OCI-LY1 (cell line): Measurements from ENCODE around the gene GUK1.

Experiments used
- H2AFZ ChIP-seq: fragments of 200-600 bp; sonication (generic), shearing (Covaris generic); 2 replicates; pipeline ENCODE4 v1.6.0; 2014; ENCODE audit warnings: antibody characterized with exemption, mild to moderate bottlenecking, low read length
- H3F3A ChIP-seq: fragments of 200-600 bp; sonication (generic), shearing (Covaris generic); 2 replicates; pipeline ENCODE4 v1.6.0; 2014; ENCODE audit warnings: mild to moderate bottlenecking, antibody characterized with exemption, low read length, moderate library complexity; ENCODE audit not compliant: insufficient read depth
- H3K27ac ChIP-seq: fragments of 200-600 bp; sonication (generic); 2 replicates; pipeline ENCODE4 v1.5.1; 2014; ENCODE audit warnings: low read length, mixed run types, mild to moderate bottlenecking, low read depth; ENCODE audit not compliant: poor library complexity, severe bottlenecking
- H3K27me3 ChIP-seq: fragments of 200-600 bp; sonication (generic); 2 replicates; pipeline ENCODE4 v1.6.0; 2014; ENCODE audit warnings: antibody characterized with exemption, mild to moderate bottlenecking, low read length, moderate library complexity; ENCODE audit not compliant: insufficient read depth
- H3K36me3 ChIP-seq: fragments of 200-600 bp; sonication (generic); 2 replicates; pipeline ENCODE4 v1.6.1; 2014; ENCODE audit warnings: mild to moderate bottlenecking, antibody characterized with exemption, low read length, moderate library complexity, mixed read lengths; ENCODE audit not compliant: insufficient read depth
- H3K4me1 ChIP-seq: fragments of 200-600 bp; sonication (generic); 2 replicates; pipeline ENCODE4 v1.5.1; 2014; ENCODE audit warnings: mild to moderate bottlenecking, low read length, moderate library complexity; ENCODE audit not compliant: insufficient read depth, severe bottlenecking
- H3K4me2 ChIP-seq: fragments of 200-600 bp; sonication (generic), shearing (Covaris generic); 2 replicates; pipeline ENCODE4 v1.6.1; 2014; ENCODE audit warnings: low read length
- H3K4me3 ChIP-seq: fragments of 200-600 bp; sonication (generic); 2 replicates; pipeline ENCODE4 v1.5.1; 2014; ENCODE audit warnings: low read length, low read depth, mild to moderate bottlenecking, mixed read lengths; ENCODE audit not compliant: poor library complexity, severe bottlenecking
- H3K79me2 ChIP-seq: fragments of 200-600 bp; shearing (Covaris generic); 2 replicates; pipeline ENCODE4 v1.6.1; 2016; ENCODE audit warnings: mixed run types, low read length, mixed read lengths; ENCODE audit not compliant: insufficient read depth
- H3K9ac ChIP-seq: fragments of 200-600 bp; sonication (generic), shearing (Covaris generic); 2 replicates; pipeline ENCODE4 v1.6.1; 2014; ENCODE audit warnings: mild to moderate bottlenecking, low read length, mixed read lengths
- H3K9me2 ChIP-seq: fragments of 200-600 bp; sonication (generic), shearing (Covaris generic); 2 replicates; pipeline ENCODE4 v1.6.1; 2014; ENCODE audit warnings: low read depth, mild to moderate bottlenecking, low read length, mixed read lengths
- H3K9me3 ChIP-seq: fragments of 200-600 bp; shearing (Covaris generic); 2 replicates; pipeline ENCODE4 v1.6.1; 2014; ENCODE audit warnings: low read length, mixed read lengths
- H4K20me1 ChIP-seq: fragments of 200-600 bp; sonication (generic), shearing (Covaris generic); 2 replicates; pipeline ENCODE4 v1.6.0; 2016; ENCODE audit warnings: mild to moderate bottlenecking, low read length; ENCODE audit not compliant: insufficient read depth
- CTCF ChIP-seq: fragments of 200-600 bp; sonication (generic), shearing (Covaris generic); IDR thresholded peaks from 2 replicates; pipeline ENCODE4 v1.5.1; 2017; ENCODE audit warnings: mild to moderate bottlenecking, antibody characterized with exemption, low read length, moderate library complexity, mixed read lengths
- EZH2 ChIP-seq: fragments of 200-600 bp; sonication (generic), shearing (Covaris generic); IDR thresholded peaks from 2 replicates; pipeline ENCODE4 v1.8.0; 2017; ENCODE audit warnings: borderline replicate concordance, mixed run types, mild to moderate bottlenecking, antibody characterized with exemption, low read length, moderate library complexity, mixed read lengths

The GUK1 gene

DNA sequence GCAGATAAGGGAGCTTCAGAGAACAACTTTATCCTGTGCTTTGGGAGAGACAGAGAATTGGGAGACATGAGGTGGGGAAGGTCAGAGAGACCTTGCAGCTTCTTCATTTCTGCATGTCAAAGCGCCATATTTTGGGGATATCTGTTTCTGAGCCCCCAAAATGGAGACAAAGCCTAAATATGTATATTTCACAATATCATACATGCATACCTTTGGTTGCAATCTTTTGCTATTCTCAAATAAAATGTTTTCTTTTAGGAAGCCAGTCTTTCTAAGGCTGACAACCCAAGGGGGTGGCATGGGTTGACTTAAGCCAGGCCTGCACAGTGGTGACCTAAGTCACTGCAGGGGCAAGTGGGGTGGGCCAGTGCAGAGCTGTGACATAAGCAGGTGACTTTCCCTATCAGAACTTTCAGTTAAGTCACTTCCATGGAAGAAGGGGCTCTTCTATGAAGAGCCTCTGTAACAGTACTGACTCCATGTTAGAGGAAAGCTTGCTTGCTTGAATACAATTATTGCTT, 17.1 kb upstream of the GUK1 start:
- H3K4me2 ChIP-seq, result no peak overlapping the region
- no peaks in the 10 kb centered on the region for H3F3A ChIP-seq
- peaks cover 4% of the 10 kb centered on the region; the same call in 1 of the 2 replicates for H3K9me3 ChIP-seq
- TF ChIP-seq EZH2 (no peak), CTCF (no peak)
- no peak overlapping the region for H2AFZ ChIP-seq
- H3K9me2 ChIP-seq, result no peaks in the 10 kb centered on the region
- no peaks in the 10 kb centered on the region for H3K79me2 ChIP-seq
- H3K36me3 ChIP-seq, result no peaks in the 10 kb centered on the region
- no peaks in the 10 kb centered on the region for H4K20me1 ChIP-seq
- no peak overlapping the region for H3K27ac ChIP-seq
- H3K27me3 ChIP-seq, result no peaks in the 10 kb centered on the region
- H3K9ac ChIP-seq, result no peak overlapping the region
- no peak overlapping the region for H3K4me3 ChIP-seq
- peaks cover 4% of the 10 kb centered on the region for H3K4me1 ChIP-seq

- no peaks in the 10 kb centered on the region for H3K36me3 ChIP-seq
- no peaks in the 10 kb centered on the region for H4K20me1 ChIP-seq
- H3K27me3 ChIP-seq, result no peaks in the 10 kb centered on the region
- no peaks in the 10 kb centered on the region for H3F3A ChIP-seq
- no peak overlapping the region for H3K9ac ChIP-seq
- H3K4me1 ChIP-seq, result peaks cover 4% of the 10 kb centered on the region
- H3K27ac ChIP-seq, result no peak overlapping the region
- H3K9me2 ChIP-seq, result no peaks in the 10 kb centered on the region
- no peak overlapping the region for H2AFZ ChIP-seq
- H3K4me2 ChIP-seq, result no peak overlapping the region
- H3K9me3 ChIP-seq, result no peaks in the 10 kb centered on the region
- TF ChIP-seq EZH2, result no peak
- TF ChIP-seq CTCF, result no peak
- no peaks in the 10 kb centered on the region for H3K79me2 ChIP-seq
- H3K4me3 ChIP-seq, result no peak overlapping the region
Measured at GRCh38 chr1:228123505-228123904, 16.6 kb upstream of the GUK1 start.

GRCh38 chr1:228125185-228125584, 14.9 kb upstream of the GUK1 start:
- no peak overlapping the region for H3K27ac ChIP-seq
- no peak overlapping the region for H3K4me3 ChIP-seq
- TF ChIP-seq CTCF (no peak), EZH2 (no peak)
- no peaks in the 10 kb centered on the region for H3K27me3 ChIP-seq
- no peaks in the 10 kb centered on the region for H3K36me3 ChIP-seq
- no peaks in the 10 kb centered on the region for H3K9me3 ChIP-seq
- no peak overlapping the region for H3K9ac ChIP-seq
- no peaks in the 10 kb centered on the region for H3K79me2 ChIP-seq
- no peaks in the 10 kb centered on the region for H4K20me1 ChIP-seq
- no peak overlapping the region for H2AFZ ChIP-seq
- no peaks in the 10 kb centered on the region for H3F3A ChIP-seq
- H3K4me1 ChIP-seq, result peaks cover 4% of the 10 kb centered on the region
- H3K4me2 ChIP-seq, result no peak overlapping the region
- H3K9me2 ChIP-seq, result no peaks in the 10 kb centered on the region
